Anterior cingulate cortex (tissue), 58 donors: ENCODE measurements around the gene LY9.
"Not testable (repeated sequence)": the region's sequence is repeated elsewhere in the genome, so short reads cannot be mapped to it uniquely, and the experiment has no call there.

Experiments used
- DNase-seq, 58 donors: peaks; one replicate each; lab custom pipeline; 2025; lab: John Stamatoyannopoulos, UW

Gene LY9

DNA sequence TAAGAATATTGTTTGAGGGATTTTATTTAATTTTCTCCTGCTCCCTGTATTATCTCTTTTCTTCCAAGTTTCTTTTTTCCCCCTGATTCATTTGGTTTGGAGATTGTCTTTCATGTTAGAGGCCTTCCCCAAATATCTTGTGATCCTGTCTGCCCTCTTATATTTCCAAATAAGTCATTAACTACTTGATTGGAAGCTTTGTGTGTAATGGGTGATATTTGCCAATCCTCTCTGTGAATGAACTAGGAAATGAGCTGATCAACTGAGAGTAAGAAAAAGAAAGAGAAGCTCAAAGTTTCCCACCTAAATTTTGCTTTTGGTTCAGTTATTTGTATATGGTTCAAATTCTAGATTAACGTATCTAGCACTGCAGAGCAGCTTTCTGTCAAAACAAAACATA is 23.6 kb upstream of the LY9 start:
- no peak for DNase-seq

DNA sequence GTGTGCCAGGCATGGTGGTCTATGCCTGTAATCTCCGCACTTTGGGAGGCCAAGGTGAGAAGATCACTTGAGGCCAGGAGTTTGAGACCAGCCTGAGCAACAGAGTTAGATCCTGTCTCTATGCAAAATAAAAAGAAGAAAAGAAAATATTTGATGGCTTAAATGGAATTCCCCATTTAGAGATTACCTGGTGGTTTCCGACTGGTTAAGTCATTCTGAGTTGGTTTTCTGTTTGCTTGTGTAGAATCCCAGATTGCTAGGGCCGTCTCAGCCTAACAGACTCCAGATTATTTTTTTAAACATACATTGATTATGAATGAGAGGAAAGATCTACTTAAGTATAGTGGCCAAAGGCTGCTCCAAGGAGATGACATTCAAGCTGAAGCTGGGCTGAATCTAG is 22.9 kb upstream of the LY9 start:
- no peak for DNase-seq

DNA sequence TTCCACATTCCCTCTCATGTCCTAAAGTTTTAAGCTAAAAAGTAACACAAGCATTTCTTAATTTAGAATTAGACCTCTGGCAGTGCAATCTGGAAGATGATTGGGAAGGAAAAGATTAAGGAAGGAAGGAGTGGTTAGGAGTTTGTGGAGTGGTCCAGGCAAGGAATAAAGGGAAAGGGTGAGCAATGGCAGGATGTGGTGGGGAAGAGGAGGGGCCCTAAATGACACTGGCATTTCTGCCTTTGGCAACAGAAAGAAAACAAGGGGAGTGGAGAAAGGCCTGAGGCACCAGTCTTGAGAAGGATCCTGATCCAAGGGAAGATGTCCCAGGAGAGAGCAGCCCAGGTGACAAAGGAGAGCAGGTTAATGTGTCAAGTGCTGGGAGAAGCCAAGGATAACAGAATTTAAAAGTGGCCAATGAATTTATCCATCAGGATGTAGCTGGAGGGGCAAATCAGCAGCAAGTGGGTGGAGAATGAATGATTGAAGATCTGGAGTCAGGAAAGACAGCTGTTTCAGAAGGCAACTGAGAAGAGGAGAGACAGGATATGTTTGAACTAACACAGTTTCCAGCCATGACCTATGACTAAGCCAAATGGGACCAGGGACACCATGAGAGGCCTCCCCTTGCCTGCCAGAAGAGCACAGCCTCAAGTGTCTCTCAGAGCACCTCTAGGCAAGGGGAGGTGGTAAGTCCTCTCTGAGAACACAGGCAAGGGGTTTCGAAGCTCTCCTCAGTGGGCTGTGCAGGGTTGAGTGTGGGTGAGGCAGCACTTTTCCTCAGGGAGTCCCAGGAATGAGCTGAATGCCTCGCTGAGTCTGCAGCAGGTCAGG is 20.9 kb upstream of the LY9 start:
- DNase-seq, result no peak

DNA sequence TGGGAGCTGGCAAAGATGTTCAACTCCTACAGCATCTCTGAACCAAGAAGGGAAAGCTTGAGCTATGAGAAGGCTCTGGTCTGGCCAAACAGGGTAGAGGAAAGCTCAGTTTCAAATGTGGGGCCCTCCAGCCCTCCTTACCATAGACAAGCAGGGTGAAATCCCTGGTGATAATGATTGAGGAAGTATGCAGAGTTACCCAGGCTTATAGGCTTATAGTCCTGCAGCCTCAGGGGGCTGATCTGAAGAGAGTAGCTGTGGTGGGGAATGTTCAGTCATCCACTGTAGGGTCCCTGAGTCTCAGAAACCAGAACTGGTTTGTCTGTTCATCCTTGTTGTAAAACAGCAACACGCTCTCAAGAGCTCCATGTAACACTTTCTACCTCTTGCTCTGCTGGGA is 19.8 kb upstream of the LY9 start:
- DNase-seq, result no peak

DNA sequence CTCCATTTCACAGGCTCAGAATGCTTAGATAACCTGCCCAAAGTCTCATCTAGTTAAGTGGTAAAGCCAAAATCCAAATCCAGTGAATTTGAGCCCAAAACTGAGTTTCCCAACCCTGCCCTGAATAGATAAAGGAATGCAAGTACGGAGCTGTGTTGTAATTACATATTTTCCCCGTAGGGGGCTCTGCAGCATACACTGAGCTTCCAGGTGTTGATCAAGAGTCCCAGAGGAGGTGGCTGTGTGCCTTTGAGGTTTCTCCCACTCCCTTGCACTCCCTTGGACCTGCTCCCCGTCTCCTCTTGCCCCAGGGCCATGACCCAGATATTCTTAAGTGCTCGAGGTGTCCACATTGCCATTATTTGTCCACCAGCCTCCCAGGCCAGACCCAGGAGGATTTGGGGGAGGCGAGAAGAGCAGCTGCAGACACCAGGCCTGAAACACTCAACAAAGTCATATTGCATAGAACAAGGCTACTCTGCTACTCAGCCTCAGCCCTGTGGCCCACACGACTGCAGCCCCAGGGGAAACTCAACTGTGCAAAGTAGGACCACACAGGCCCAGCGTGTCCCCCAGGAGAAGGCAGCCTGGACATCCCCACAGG is 18.4 kb upstream of the LY9 start:
- no peak for DNase-seq

DNA sequence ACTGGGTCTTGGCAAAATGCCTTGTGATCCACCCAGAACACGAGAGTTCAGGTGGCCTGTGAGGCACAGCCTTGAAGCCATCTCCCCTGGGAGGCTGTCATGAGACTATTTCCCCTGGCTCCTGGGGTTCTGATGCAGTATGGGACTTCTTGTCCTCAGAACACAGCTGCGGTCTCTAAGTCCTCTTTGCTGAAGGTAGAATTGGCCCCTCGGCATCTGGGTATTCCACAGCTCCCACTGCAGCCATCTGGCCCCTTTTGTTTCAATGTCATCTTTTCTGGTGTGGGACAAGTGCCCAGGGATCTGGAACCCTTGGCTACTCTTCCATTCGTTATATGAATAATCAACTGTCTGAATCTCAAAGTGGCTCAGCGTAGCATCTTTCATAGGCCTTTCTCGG is 17.0 kb upstream of the LY9 start:
- no peak for DNase-seq

DNA sequence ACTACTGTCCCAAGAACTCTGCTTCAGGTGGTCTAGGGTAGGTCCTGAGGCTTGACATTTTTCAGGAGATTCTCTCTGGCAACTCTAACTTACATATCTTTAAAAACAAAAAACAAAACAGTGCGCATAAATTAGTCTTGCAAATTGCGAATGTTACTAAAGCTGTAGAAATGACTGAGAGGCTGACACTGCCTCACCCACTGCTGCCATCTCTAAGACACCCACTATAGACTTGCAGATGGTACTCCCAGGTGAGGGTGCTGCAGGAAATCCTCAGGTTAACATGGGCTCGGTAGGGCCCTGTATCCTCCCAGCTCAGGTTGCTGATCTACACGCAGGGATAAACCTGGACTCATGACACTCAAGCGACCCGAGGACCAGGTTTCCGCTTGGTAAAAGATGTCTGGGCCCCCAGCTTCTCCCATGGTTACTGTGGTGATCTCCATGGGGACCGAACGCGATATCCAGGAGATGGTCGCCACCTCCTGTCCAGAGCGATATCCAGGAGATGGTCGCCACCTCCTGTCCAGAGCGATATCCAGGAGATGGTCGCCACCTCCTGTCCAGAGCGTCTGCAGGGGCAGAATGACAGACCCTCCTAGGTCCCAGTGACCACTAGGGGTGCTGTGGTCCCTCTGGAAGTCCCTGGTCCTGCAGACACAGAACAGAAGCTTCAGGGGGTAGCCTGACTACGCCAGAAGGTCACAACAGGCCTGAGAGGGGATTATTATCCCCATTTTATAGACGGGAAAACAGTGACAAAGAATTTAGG is 16.2 kb upstream of the LY9 start:
- DNase-seq, result no peak

DNA sequence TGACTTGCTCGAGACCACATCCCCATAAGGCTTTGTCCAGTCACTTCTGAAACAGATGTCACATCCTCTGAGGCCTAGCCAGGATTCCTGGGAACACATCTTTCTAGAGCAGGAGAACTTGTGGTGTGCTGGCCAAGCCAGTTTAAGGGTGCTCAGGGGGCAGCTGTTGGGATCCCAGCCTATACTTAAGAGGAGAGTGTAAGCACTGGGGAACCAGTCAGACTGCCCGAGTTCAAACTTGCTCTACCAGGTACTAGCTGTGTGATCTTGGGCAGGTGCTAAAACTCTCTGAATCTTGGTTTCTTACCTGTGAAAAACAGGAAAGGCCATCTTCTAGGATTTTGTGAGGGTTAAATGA is 15.6 kb upstream of the LY9 start:
- DNase-seq, result no peak

DNA sequence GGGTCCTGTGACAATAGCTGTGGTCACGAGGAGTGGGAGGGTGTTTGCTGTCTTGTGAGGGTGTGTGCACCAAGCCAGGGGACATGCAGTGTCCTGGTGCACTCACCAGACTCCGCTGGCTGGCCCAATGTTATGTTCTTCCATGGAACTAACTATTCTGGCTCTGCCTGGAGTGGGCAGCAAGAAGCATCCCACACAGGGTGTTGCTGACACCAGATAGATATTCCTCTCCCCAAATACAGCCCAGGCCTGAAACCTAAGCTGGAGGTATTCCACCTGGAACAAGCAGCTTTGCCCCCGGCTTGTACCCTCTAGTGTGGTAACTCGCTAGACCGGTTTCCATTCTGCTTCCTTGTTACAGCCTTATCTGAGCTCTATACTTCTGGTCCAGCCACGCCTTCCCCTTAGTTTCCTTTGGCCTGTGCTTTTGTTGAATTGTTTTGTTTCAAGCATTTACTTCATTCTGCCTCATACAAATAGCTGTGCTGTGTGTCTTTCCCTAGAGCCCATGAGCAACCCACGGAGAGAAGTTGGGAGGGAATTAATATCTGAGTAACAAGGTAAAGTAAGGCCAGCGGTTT is 14.7 kb upstream of the LY9 start:
- DNase-seq, result no peak

DNA sequence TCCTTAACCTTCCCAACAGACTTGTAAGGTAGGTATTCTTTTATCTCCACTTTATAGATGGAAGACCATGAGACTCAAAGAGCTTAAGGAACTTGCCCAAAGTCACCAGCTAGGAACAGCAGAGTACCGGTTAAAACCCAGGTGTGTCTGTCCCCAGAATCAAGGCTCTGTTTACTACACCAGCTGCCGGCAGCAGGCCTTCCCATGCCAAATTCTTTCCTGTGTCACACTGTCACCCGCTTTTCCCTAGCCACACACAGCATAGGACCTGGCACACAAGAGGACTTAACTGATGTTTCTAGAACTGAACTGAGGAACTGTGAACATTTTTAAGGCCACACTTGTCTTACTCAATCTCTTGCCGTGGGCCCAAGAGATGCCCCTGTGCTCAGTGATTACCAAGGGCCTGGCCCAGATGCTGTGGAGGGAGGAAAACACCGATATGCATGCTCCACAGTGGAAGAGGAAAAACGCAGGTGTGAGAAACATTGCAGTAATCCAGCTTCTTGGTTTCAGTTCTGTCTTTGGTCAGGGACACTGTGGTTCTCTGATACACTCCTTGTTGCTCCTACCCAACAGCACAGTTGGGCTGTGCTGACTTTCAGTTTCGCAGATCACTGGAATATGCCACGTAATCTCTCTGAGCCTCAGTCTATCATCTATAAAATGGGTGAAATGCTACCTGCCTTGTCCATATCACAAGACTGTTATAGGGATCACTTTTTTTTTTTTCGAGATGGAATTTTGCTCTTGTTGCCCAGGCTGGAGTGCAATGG is 13.9 kb upstream of the LY9 start:
- DNase-seq, result no peak

DNA sequence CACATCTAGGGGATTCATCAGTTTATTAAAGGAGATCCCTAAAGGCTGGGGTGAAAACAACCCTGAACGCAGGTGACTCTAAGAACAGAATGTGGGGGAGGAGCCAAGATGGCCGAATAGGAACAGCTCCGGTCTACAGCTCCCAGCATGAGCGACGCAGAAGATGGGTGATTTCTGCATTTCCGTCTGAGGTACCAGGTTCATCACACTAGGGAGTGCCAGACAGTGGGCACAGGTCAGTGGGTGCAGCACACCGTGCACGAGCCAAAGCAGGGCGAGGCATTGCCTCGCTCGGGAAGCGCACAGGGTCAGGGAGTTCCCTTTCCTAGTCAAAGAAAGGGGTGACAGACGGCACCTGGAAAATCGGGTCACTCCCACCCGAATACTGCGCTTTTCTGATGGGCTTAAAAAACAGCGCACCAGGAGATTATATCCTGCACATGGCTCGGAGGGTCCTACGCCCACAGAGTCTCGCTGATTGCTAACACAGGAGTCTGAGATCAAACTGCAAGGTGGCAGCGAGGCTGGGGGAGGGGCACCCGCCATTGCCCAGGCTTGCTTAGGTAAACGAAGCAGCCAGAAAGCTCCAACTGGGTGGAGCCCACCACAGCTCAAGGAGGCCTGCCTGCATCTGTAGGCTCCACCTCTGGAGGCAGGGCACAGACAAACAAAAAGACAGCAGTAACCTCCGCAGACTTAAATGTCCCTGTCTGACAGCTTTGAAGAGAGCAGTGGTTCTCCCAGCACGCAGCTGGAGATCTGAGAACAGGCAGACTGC is 12.8 kb upstream of the LY9 start:
- DNase-seq, result not testable (repeated sequence)

DNA sequence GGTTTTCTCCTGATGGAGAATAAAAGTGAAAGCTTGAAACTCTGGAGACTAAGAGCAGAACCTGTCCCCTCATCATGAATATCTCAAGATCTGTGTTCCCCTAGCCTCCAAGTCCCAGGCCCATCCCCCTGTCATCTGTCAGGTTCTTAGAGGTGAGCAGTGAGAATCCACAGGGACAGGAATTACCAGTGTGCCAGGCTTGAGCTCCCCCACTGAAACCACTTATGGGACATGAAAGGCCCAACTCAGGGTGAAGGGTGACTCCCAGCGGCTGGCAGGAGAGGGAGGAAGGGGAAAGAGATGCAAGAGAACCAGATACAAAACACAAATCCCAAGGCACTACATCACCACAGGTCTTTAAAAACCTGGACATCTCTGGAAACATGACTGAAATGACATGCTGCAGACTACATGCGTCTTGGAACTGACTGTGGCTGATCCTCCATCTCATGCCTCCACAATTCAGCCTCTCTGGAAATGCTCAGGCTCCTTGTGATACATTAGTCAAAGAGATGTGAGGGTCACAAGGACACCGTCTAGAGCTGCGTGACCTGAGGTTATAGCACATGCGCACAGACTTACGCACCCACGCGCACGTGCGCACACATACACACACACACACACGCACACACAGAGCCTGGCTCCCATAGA is 6.8 kb upstream of the LY9 start:
- DNase-seq, result no peak

DNA sequence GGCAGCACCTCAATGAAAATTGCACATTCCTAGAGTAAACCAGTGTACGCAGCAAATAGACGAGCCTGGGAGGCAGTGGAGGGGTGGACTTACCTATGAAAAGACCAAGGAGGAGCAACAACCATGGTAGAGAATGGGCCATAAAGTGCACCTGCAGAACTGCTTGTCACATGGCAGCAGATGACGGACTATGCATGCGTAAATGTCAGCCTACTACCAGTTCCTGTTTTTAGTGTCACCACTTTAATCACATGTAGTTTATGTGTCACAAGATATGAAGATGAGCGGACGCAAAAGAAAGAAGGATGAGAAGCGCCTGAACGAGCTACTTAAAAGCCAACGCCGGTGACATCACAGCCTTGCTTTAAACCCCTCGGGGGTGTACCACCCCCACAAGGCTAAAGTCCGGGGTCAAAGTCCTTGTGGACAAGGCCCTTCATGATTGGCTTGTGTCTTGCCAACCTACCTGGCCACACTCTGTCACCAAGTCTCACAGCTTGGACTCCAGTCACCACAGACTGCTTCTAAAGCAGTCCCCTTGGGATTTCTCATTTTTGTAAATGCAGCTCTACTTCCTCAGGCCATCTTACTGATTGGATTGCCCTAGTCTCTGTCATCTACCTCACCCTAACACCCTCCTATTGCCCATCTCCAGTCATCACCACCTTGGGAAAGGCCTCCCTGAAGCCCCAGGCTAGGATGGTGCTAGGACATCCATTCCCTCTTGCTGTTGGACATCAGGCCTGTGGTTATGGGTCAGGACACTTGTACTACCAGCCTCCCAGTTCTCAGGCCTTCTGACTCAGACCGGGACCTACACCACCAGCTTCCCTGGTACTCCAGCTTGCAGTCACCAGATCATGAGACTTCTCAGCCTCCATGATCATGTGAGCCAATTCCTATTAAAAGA is 6.0 kb upstream of the LY9 start:
- no peak for DNase-seq

DNA sequence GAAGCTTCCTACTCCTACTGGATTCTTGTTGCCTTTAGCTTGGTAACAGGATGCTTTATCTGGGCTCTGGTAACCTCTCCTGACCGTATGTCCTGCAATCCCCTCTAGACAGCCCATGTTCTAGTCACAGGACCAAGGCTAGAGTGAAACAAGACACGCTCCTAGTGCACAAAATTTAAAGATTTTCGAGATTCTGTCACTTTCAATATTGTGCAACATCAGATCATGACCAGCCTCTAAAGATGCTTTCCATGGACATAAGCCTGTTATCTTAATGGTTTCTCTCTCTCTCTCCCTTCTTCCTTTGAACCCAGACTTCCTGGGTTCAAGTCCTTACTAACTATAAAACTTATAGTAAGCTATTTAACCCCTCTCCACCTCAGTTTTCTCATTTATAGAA is 1.6 kb upstream of the LY9 start:
- DNase-seq, result no peak

DNA sequence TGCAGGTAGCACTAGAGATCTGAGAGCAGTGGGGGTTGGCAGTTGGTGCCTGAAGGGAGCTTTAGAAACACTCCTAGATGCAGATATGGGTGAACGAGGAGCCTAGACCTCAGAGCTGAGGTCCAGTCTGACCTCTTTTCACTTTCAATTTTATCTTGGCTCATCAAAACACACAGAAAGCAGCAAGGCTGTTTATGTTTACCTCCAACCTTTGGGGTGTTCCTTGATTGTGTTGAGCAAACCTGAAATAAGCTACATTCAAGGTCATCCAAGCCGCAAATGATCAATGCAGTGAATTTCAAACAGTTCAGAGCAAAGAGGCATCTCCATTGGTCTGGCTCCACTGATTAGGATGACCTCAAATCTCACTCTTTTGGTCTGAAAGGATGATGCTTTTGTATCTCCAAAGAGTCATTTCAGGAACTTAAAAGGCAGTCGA is 1.3 kb downstream of the LY9 start:
- DNase-seq, result no peak

DNA sequence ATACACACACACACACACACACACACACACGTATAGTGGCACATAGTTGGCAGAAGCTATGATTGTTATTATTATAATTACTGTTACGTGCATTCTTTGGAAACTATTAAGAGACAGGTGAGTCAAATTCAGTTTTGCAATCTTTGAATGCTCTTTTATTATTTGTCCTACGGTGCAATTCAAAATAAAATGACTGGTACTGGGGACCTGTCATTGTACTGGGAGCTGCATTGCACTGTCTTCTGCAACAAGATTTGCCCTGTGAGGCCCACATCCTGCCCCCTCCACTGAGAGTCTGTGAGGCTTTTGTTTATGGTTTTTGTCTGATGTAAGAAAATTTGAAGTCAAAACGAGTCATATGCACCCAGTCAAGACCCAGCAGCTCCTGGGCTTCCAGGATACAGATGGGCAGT is 1.9 kb downstream of the LY9 start:
- DNase-seq, result no peak

DNA sequence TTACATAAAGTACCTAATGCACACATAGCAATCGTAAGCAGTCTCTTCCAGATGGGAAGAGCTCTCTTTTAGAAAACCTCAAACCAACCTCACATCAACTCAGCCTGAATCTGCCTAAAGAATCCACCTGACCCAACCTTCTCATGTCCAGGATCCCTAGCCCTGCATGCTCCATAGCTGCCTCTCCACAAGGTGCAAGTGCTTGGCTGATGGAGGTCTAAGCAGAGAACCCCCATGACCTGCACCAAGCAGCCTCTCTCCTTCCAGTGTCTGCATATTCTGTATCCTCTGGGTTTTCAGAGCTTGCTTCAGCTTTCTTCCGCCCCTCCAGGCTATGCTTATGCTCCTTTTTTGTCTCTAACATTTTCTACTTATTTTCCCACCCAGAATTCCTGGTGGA is 2.5 kb downstream of the LY9 start:
- no peak for DNase-seq

DNA sequence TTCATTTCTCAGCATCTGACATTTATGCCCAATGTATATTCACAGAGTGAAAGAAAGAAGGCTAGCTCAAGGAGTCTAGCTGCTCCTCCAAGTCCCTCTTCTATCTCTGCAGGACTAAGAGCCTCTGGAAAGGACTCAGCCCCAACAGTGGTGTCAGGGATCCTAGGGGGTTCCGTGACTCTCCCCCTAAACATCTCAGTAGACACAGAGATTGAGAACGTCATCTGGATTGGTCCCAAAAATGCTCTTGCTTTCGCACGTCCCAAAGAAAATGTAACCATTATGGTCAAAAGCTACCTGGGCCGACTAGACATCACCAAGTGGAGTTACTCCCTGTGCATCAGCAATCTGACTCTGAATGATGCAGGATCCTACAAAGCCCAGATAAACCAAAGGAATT is 3.7 kb downstream of the LY9 start:
- DNase-seq, result no peak
